HG03060 (cell line): ENCODE results near the gene HDDC3.
"Not testable (repeated sequence)": the region's sequence is repeated elsewhere in the genome, so short reads cannot be mapped to it uniquely, and the experiment has no call there.

ENCODE experiments used
- ATAC-seq: cut with Tn5 transposase; IDR thresholded peaks from one replicate; pipeline ENCODE4 v1.9.1; 2021; ENCODE audit warnings: low read depth, moderate number of reproducible peaks; ENCODE audit not compliant: unreplicated experiment

HDDC3 gene

GRCh38 chr15:90933301-90933700 is 952 bp upstream of the HDDC3 start:
- no peak for ATAC-seq

GRCh38 chr15:90932660-90932991 is 277 bp upstream of the HDDC3 start:
- ATAC-seq = no peak

- no peak for ATAC-seq
Measured at GRCh38 chr15:90931575-90931827, 848 bp downstream of the HDDC3 start.

GRCh38 chr15:90930861-90931574 is 1.3 kb downstream of the HDDC3 start:
- ATAC-seq = no peak

GRCh38 chr15:90929246-90930019 is 2.9 kb downstream of the HDDC3 start:
- ATAC-seq = no peak

- ATAC-seq = not testable (repeated sequence)
Measured at GRCh38 chr15:90928106-90928505, 4.2 kb downstream of the HDDC3 start.

- not testable (repeated sequence) for ATAC-seq
Measured at GRCh38 chr15:90926766-90927165, 5.6 kb downstream of the HDDC3 start.

- no peak for ATAC-seq
Measured at GRCh38 chr15:90924375-90924774, 8.0 kb downstream of the HDDC3 start.

GRCh38 chr15:90922712-90923322 is 9.5 kb downstream of the HDDC3 start:
- ATAC-seq = peak; percentile 76

- ATAC-seq = no peak
Measured at GRCh38 chr15:90921887-90922286, 10.5 kb downstream of the HDDC3 start.

GRCh38 chr15:90918835-90919234 is 13.5 kb downstream of the HDDC3 start:
- no peak for ATAC-seq

- ATAC-seq = no peak
Measured at GRCh38 chr15:90918034-90918788, 14.1 kb downstream of the HDDC3 start.

- no peak for ATAC-seq
Measured at GRCh38 chr15:90917569-90917968, 14.8 kb downstream of the HDDC3 start.

- ATAC-seq = no peak
Measured at GRCh38 chr15:90916461-90916860, 15.9 kb downstream of the HDDC3 start.

- no peak for ATAC-seq
Measured at GRCh38 chr15:90915808-90916440, 16.4 kb downstream of the HDDC3 start.

- no peak for ATAC-seq
Measured at GRCh38 chr15:90915216-90915807, 17.0 kb downstream of the HDDC3 start.

- ATAC-seq = no peak
Measured at GRCh38 chr15:90914305-90915080, 17.9 kb downstream of the HDDC3 start.

GRCh38 chr15:90913398-90913944 is 18.9 kb downstream of the HDDC3 start:
- ATAC-seq = no peak

- ATAC-seq = no peak
Measured at GRCh38 chr15:90912770-90913075, 19.6 kb downstream of the HDDC3 start.
